ENCODE data around the gene FBXL22. TPM values are rescaled to one million over a fixed set of nuclear protein-coding genes. Genes with fewer than 3 reads are reported as not detected.

The FBXL22 gene
- total and polyA plus RNA-seq, 2 of the 8 experiments (the other 6 are each of a cell fraction or from before 2014, with no cell fraction given) = 0.09 to 0.47 TPM

DNA sequence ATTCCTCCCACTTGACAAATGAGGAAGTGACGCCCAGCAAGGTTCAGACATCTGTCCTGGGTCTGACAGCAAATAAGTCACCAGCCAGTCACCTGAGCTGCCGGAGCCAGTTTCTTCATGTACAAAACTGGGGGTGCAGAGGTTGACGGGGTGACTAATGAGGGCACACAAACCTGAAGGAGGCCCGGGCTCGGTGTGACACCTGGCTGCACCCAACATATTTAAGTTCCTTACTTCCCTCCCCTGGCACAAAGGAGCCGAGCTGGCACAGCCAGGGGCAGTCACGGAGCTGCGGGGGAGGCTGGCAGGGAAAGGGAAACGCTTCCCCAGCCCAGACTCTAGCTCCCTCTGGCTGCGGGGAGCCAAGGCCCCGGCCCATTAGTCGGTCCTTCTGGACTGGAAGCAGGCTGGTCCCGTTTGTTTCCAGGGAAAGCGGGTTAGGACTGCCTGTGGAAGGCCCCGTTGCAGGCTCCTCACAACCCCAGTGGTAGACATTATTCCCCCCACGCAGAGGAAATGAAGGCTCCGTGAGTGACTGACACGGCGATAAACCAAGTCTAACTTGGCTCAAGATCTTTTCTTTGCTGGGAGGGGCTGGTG is 2.3 kb downstream of the FBXL22 start (continued):
- TF ChIP-seq RXRA (IDR thresholded peaks at IDR 0.05; ENCODE audit: insufficient read depth, low read depth, low read length) (no peak), EZH2 (IDR thresholded peaks at IDR 0.05; ENCODE audit: low read depth, low read length, severe bottlenecking) (no peak), POU5F1 (IDR thresholded peaks at IDR 0.05; ENCODE audit: low read depth, low read length) (no peak), TAF1 (IDR thresholded peaks at IDR 0.05; ENCODE audit: low read depth, low read length) (no peak), SAP30 (IDR thresholded peaks at IDR 0.05; ENCODE audit: insufficient read depth, insufficient replicate concordance, low read length) (no peak), RFX5 (IDR thresholded peaks at IDR 0.05; ENCODE audit: borderline replicate concordance, low read depth, low read length) (no peak)
- TF ChIP-seq, protein P1, sequence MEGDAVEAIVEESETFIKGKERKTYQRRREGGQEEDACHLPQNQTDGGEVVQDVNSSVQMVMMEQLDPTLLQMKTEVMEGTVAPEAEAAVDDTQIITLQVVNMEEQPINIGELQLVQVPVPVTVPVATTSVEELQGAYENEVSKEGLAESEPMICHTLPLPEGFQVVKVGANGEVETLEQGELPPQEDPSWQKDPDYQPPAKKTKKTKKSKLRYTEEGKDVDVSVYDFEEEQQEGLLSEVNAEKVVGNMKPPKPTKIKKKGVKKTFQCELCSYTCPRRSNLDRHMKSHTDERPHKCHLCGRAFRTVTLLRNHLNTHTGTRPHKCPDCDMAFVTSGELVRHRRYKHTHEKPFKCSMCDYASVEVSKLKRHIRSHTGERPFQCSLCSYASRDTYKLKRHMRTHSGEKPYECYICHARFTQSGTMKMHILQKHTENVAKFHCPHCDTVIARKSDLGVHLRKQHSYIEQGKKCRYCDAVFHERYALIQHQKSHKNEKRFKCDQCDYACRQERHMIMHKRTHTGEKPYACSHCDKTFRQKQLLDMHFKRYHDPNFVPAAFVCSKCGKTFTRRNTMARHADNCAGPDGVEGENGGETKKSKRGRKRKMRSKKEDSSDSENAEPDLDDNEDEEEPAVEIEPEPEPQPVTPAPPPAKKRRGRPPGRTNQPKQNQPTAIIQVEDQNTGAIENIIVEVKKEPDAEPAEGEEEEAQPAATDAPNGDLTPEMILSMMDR (IDR thresholded peaks at IDR 0.05; ENCODE audit: control extremely low read depth in 1 of 3, insufficient read depth in 1 of 3, low read depth in 1 of 3, low read length in 3 of 3) = peak; percentile 63 to 66 (median 65)

Measured in H1 (cell line).